ENCODE data around the gene SLC2A6.

GRCh38 chr9:133428617-133429101, 50.2 kb downstream of the SLC2A6 start:
- TF ChIP-seq CTCF (IDR thresholded peaks at IDR 0.05) (no peak), POLR2A (IDR thresholded peaks at IDR 0.05) (no peak)

Measured in heart left ventricle (tissue), 13 donors.